ENCODE results near the gene GINS2.

GINS2 gene

DNA sequence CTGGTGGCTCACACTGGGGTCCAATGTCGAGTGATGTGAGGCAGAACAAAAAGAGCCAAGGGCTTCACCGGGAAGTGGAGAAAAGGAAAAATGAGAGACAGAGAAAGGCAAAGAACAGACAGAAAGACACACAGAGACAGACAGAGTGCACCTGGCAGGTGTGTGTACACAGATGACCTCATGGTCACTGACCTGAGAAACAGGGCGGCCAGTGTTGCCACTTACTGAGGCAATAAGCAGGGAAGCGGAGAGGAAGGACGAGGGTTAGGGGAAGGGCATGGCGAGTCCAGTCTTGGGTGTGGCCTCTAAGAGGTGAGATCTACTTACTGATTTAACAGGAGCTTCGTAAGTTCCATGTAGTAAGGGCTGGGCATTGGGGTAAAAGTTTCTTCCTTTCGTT is 7.5 kb downstream of the GINS2 start:
- Histone ChIP-seq H2AFZ (ENCODE audit: low read length) (no peak overlapping the region), H3F3A (ENCODE audit: insufficient read depth, low read length) (no peaks in the 10 kb centered on the region), H3K27ac (ENCODE audit: low read depth, low read length, poor library complexity, severe bottlenecking) (no peak overlapping the region), H4K20me1 (ENCODE audit: insufficient read depth, low read length) (no peaks in the 10 kb centered on the region), H3K79me2 (ENCODE audit: insufficient read depth, low read length) (peaks cover 4% of the 10 kb centered on the region), H3K9me2 (ENCODE audit: low read depth, low read length) (no peaks in the 10 kb centered on the region), H3K9ac (ENCODE audit: low read length) (no peak overlapping the region), H3K4me1 (ENCODE audit: insufficient read depth, low read length, severe bottlenecking) (peaks cover 15% of the 10 kb centered on the region), H3K9me3 (ENCODE audit: low read length) (no peaks in the 10 kb centered on the region), H3K27me3 (ENCODE audit: insufficient read depth, low read length) (no peaks in the 10 kb centered on the region), H3K36me3 (ENCODE audit: insufficient read depth, low read length) (peaks cover 89% of the 10 kb centered on the region), H3K4me3 (ENCODE audit: low read depth, low read length, poor library complexity, severe bottlenecking) (no peak overlapping the region), H3K4me2 (ENCODE audit: low read length) (no peak overlapping the region)
- TF ChIP-seq, protein P1, sequence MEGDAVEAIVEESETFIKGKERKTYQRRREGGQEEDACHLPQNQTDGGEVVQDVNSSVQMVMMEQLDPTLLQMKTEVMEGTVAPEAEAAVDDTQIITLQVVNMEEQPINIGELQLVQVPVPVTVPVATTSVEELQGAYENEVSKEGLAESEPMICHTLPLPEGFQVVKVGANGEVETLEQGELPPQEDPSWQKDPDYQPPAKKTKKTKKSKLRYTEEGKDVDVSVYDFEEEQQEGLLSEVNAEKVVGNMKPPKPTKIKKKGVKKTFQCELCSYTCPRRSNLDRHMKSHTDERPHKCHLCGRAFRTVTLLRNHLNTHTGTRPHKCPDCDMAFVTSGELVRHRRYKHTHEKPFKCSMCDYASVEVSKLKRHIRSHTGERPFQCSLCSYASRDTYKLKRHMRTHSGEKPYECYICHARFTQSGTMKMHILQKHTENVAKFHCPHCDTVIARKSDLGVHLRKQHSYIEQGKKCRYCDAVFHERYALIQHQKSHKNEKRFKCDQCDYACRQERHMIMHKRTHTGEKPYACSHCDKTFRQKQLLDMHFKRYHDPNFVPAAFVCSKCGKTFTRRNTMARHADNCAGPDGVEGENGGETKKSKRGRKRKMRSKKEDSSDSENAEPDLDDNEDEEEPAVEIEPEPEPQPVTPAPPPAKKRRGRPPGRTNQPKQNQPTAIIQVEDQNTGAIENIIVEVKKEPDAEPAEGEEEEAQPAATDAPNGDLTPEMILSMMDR (IDR thresholded peaks at IDR 0.05; ENCODE audit: low read length): no peak
- TF ChIP-seq EZH2 (IDR thresholded peaks at IDR 0.05; ENCODE audit: borderline replicate concordance, low read length): no peak

DNA sequence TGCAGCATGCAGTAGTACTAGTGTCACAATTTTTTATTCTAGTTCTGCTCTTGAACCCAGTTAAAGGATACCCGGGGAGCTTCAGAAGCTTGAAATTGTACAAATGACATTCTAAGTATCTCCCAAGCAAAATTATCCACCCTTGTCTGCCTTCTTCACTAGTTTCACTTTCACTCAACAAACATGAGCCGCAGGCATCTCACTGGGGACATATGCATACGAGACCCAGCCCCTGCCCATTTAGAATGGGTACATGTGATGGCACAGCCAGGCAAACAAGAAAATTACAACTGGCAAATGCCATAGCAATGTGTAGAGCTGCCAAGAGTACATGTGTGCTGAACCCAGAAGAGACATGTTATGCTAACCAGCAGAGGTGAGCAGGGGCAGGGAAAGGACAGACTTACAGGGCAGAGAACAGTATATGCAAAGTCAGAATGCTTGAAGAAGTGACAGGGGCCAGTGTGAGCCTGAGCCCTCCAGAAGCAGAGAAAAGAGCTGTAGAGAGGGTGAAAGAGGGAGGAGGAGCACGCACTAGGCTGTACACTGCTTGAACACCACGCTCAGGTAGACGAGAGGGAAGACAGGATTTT is 8.3 kb downstream of the GINS2 start:
- Histone ChIP-seq H3F3A (ENCODE audit: insufficient read depth, low read length) (no peaks in the 10 kb centered on the region), H3K4me1 (ENCODE audit: insufficient read depth, low read length, severe bottlenecking) (peaks cover 7% of the 10 kb centered on the region), H3K27me3 (ENCODE audit: insufficient read depth, low read length) (no peaks in the 10 kb centered on the region), H3K9ac (ENCODE audit: low read length) (no peak overlapping the region), H2AFZ (ENCODE audit: low read length) (no peak overlapping the region), H3K79me2 (ENCODE audit: insufficient read depth, low read length) (peaks cover 4% of the 10 kb centered on the region; the same call in 1 of the 2 replicates), H3K27ac (ENCODE audit: low read depth, low read length, poor library complexity, severe bottlenecking) (peak overlapping the region; percentile 4), H3K4me3 (ENCODE audit: low read depth, low read length, poor library complexity, severe bottlenecking) (no peak overlapping the region), H4K20me1 (ENCODE audit: insufficient read depth, low read length) (no peaks in the 10 kb centered on the region), H3K4me2 (ENCODE audit: low read length) (no peak overlapping the region), H3K9me3 (ENCODE audit: low read length) (no peaks in the 10 kb centered on the region), H3K36me3 (ENCODE audit: insufficient read depth, low read length) (peaks cover 97% of the 10 kb centered on the region), H3K9me2 (ENCODE audit: low read depth, low read length) (no peaks in the 10 kb centered on the region)
- TF ChIP-seq, protein P1 (IDR thresholded peaks at IDR 0.05; ENCODE audit: low read length): no peak
- no peak for TF ChIP-seq EZH2 (IDR thresholded peaks at IDR 0.05; ENCODE audit: borderline replicate concordance, low read length)

DNA sequence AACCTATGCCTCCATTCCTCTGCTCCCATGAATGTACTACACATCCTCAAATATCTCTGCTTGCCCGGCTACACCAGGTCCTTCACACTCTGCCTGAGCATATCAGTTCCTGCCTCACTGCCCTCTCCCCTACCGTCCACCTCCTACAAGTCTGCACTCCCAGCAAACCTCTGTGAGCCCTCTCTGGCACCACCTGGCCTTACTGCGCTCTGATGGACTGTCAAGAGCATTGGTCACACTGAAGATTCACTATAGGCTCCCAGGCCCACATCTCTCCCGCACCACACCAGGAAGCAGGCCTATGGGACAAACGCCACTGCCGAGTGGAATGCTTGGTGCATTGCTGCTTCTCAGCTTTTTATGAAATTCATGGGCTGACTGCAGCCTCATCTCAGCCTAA is 8.9 kb downstream of the GINS2 start:
- Histone ChIP-seq H3K36me3 (ENCODE audit: insufficient read depth, low read length) (peaks cover 98% of the 10 kb centered on the region), H3K4me3 (ENCODE audit: low read depth, low read length, poor library complexity, severe bottlenecking) (no peak overlapping the region), H3K79me2 (ENCODE audit: insufficient read depth, low read length) (peaks cover 4% of the 10 kb centered on the region; the same call in 1 of the 2 replicates), H3K27ac (ENCODE audit: low read depth, low read length, poor library complexity, severe bottlenecking) (no peak overlapping the region), H2AFZ (ENCODE audit: low read length) (no peak overlapping the region), H3K4me2 (ENCODE audit: low read length) (no peak overlapping the region), H4K20me1 (ENCODE audit: insufficient read depth, low read length) (no peaks in the 10 kb centered on the region), H3K9me3 (ENCODE audit: low read length) (no peaks in the 10 kb centered on the region), H3K9me2 (ENCODE audit: low read depth, low read length) (no peaks in the 10 kb centered on the region), H3K27me3 (ENCODE audit: insufficient read depth, low read length) (no peaks in the 10 kb centered on the region), H3K9ac (ENCODE audit: low read length) (no peak overlapping the region), H3F3A (ENCODE audit: insufficient read depth, low read length) (no peaks in the 10 kb centered on the region), H3K4me1 (ENCODE audit: insufficient read depth, low read length, severe bottlenecking) (peaks cover 2% of the 10 kb centered on the region)
- TF ChIP-seq EZH2 (IDR thresholded peaks at IDR 0.05; ENCODE audit: borderline replicate concordance, low read length): no peak
- TF ChIP-seq, protein P1 (IDR thresholded peaks at IDR 0.05; ENCODE audit: low read length): no peak

Data from OCI-LY1 (cell line).